Fibroblast of mammary gland (primary cell): Measurements from ENCODE around the gene PGM1.

Experiments used
- DNase-seq: peaks from one replicate; pipeline ENCODE4 v3.0.0-alpha.2; 2010; ENCODE audit warnings: low read depth
- H3K4me3 ChIP-seq: 2 replicates; pipeline ENCODE4 v1.5.1; 2011; ENCODE audit warnings: low read depth, mild to moderate bottlenecking, low read length, moderate library complexity; ENCODE audit not compliant: control insufficient read depth
- TF ChIP-seq, protein P1 (sequence below): conservative IDR thresholded peaks from 2 replicates; pipeline ENCODE4 v1.5.1; 2011; ENCODE audit warnings: low read depth, low read length, inconsistent platforms; ENCODE audit not compliant: control insufficient read depth, insufficient read depth

PGM1 gene

DNA sequence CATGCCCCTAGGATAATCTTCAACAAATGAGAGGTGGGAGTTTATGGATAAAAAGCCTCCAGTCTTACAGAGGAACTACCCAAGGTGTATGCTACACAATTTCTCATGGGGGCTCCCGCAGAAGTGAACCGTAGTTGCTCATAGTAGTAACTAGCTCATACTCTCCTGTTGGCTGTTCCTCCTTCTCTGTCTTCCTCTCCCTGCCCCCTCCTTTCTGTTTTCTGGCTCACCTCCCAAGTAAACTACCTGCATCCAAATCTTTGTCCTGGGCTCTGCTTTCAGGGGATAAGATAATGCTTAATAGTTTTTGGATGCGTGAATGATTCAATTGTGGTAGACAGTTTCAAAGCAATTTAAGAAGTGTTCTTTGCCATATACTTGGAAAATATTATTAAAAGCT is 90.5 kb downstream of the PGM1 start:
- TF ChIP-seq, protein P1, sequence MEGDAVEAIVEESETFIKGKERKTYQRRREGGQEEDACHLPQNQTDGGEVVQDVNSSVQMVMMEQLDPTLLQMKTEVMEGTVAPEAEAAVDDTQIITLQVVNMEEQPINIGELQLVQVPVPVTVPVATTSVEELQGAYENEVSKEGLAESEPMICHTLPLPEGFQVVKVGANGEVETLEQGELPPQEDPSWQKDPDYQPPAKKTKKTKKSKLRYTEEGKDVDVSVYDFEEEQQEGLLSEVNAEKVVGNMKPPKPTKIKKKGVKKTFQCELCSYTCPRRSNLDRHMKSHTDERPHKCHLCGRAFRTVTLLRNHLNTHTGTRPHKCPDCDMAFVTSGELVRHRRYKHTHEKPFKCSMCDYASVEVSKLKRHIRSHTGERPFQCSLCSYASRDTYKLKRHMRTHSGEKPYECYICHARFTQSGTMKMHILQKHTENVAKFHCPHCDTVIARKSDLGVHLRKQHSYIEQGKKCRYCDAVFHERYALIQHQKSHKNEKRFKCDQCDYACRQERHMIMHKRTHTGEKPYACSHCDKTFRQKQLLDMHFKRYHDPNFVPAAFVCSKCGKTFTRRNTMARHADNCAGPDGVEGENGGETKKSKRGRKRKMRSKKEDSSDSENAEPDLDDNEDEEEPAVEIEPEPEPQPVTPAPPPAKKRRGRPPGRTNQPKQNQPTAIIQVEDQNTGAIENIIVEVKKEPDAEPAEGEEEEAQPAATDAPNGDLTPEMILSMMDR = no peak
- no peak for DNase-seq
- H3K4me3 ChIP-seq = no peak overlapping the region

DNA sequence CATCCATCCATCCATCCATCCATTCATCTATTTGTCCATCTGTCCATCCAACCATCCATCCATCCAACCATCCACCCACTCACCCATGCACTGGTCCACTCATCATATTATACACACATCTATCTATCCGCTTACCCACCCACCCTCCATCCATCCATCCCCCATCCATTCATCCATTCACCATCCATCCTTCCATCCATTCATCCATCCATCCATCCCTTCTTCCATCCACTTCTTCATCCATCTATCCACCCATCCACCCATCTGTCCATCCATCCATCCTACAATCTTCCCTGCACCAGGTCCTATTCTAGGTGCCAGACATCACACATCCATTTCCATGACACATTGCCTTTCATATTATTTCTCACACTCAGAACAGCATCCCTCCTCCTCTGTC is 93.5 kb downstream of the PGM1 start:
- no peak overlapping the region for H3K4me3 ChIP-seq
- TF ChIP-seq, protein P1 = no peak
- DNase-seq = no peak

DNA sequence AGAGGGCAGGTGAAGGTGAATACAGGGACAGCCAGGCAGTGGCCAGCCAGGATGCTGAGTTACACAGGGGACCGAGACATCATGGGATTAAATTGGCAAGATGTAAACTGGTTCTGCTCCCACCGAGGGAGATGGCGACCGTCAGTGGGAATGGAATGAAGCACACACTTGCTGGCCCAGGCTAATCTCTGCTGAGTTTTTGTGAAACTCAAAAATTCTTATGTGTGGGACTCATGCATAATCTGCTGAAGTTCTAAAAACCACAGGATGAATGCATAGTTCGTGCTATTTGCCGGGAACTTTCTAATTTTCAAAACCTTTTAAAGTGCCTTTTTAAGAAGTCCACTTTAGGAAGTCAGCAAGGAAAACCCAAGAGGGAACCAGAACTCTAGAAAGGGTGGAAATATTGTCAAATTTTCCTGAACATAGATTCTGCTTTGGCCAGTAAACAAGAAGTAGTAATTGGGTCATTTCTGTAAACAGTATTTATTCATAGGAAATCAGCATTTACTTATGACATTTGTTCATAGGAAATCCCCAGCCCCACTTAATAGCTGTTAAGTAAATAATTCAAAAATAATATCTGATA is 95.2 kb downstream of the PGM1 start:
- TF ChIP-seq, protein P1 = no peak
- H3K4me3 ChIP-seq = no peak overlapping the region
- peak; percentile 44 for DNase-seq

GRCh38 chr1:63690966-63691700 is 97.9 kb downstream of the PGM1 start:
- TF ChIP-seq, protein P1 = no peak
- H3K4me3 ChIP-seq = no peak overlapping the region
- DNase-seq = peak; percentile 24

DNA sequence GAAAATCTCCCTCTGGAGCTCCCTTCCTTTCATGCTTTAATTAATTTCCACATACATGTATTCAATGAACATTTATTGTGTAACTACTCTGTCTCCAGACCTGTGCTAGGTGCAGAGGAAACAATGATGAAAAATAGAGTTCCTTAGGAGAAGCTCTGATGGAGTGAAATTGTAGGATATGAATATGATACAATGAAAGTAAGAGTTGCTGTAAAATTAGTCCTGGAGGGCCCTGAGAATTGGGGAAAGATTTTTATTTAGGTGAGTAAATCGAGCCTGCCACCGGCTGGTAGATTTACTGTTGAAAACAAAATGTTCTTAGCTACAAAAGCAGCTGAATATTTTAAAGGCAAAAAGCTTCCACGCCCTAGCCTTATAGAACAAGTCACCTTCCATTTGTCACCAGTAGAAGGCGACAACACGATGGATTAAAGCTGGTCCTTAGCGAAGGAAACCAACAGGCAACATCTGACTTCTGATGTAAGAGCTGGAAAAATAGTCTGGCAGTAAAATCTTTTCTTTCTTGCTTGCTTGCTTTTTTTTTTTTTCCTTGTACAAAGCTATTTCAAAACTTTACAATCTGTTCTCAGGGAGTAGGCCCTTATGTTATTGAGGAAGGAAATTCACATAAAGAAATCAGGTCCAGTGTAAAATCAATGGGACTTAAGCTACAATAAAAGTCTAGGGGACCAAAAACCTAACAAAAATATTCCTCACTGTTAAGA is 98.7 kb downstream of the PGM1 start:
- H3K4me3 ChIP-seq = no peak overlapping the region
- TF ChIP-seq, protein P1 = peak; percentile 87
- DNase-seq = peak; percentile 96

DNA sequence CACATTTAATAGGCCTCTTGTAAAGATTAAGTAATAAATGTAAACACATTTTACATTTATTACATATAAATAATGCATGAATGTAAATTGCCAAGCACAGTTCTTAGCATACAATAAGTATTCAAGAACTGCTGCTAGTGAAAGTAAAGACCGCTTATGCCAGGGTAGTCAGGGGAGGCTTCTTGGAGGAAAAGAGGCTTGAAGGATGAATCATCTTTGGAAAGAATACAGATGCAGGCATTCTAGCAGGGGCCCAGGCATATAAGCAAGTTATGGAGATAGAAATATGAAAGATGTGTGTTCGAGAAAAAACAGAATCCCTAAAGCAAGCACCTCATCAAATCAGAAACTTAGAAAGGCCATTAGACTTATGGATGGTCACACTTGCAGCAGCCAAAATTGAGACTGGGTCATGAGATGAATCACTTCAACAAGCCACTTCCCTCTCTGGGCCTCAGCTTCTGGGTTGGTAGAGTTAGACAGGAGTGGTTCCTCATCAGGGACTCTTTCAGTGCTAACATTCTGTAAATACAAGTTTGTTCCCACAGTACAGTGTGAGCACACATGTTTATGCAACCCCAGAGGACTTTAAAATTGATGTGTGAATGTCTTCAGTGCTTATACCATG is 100.8 kb downstream of the PGM1 start:
- no peak overlapping the region for H3K4me3 ChIP-seq
- DNase-seq = peak; percentile 54
- TF ChIP-seq, protein P1 = no peak
